NT2/D1 (cell line): ENCODE data around the gene CASP1.

Source experiments
- SUZ12 ChIP-seq: IDR thresholded peaks from 2 replicates; pipeline ENCODE4 v1.6.1; 2011; ENCODE audit not compliant: insufficient read length, insufficient read depth; ENCODE audit errors: extremely low read depth
- YY1 ChIP-seq: IDR thresholded peaks from 2 replicates; pipeline ENCODE4 v1.6.1; 2011; ENCODE audit not compliant: insufficient read length, insufficient read depth
- ZNF274 ChIP-seq: IDR thresholded peaks from 2 replicates; pipeline ENCODE4 v1.6.1; 2011; ENCODE audit warnings: mild to moderate bottlenecking, low read depth, low read length

DNA sequence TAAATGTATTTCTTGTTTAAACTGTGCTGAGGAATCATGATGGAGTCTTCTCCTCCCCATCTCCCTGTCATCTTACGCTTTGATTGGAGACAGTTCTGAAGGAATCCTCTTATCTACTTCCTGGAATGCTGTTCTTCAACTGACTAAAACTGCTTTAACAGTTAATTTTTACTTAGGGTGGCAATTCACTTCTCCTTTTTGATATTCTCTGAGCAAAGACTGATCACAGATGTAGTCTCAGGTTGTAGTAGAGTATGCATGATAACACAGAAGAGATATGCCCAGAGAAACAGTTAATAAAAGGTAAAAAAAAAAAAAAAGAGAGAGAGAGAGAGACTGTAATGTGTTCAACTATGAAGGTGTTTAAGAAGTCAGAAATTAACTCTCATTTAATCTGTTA is 10.6 kb downstream of the CASP1 start:
- TF ChIP-seq YY1 (no peak), SUZ12 (no peak), ZNF274 (no peak)
